ENCODE results near the gene ACSL3.

Gene ACSL3

GRCh38 chr2:222949690-222950323 lies 89.0 kb downstream of the ACSL3 start:
- no peak overlapping the region for H3K27ac ChIP-seq (ENCODE audit: low read depth, low read length)

GRCh38 chr2:222950638-222951285 lies 89.9 kb downstream of the ACSL3 start:
- Histone ChIP-seq H3K36me3 (ENCODE audit: control insufficient read depth, low read length) (no peaks in the 10 kb centered on the region), H4K20me1 (ENCODE audit: control insufficient read depth, insufficient read depth, low read depth, low read length) (no peaks in the 10 kb centered on the region), H3K4me3 (ENCODE audit: low read length) (no peak overlapping the region), H3K4me1 (ENCODE audit: control insufficient read depth, low read length) (no peaks in the 10 kb centered on the region), H3K79me2 (ENCODE audit: control insufficient read depth, low read length) (no peaks in the 10 kb centered on the region), H3K9me2 (replicated peaks; ENCODE audit: control insufficient read depth, low read length) (no peaks in the 10 kb centered on the region), H3K27ac (ENCODE audit: low read depth, low read length) (no peak overlapping the region), H3K9me3 (ENCODE audit: control insufficient read depth, insufficient read depth, low read length) (no peaks in the 10 kb centered on the region), H3F3A (ENCODE audit: control insufficient read depth, insufficient read depth) (no peaks in the 10 kb centered on the region), H3K4me2 (ENCODE audit: low read length) (no peak overlapping the region), H3K27me3 (ENCODE audit: control insufficient read depth, low read length) (no peaks in the 10 kb centered on the region)
- no peak for TF ChIP-seq EZH2phosphoT487 (IDR thresholded peaks at IDR 0.05; ENCODE audit: borderline replicate concordance, low read length)
- no peak for TF ChIP-seq CTCF (IDR thresholded peaks at IDR 0.05; ENCODE audit: low read depth, low read length, poor library complexity, severe bottlenecking)

More at GRCh38 chr2:222949690-222950323, 89.0 kb downstream of the ACSL3 start:
- H3K36me3 ChIP-seq (ENCODE audit: control insufficient read depth, low read length), result no peaks in the 10 kb centered on the region
- no peaks in the 10 kb centered on the region for H3K79me2 ChIP-seq (ENCODE audit: control insufficient read depth, low read length)
- H3K27me3 ChIP-seq (ENCODE audit: control insufficient read depth, low read length), result no peaks in the 10 kb centered on the region
- H3K4me3 ChIP-seq (ENCODE audit: low read length), result no peak overlapping the region
- no peaks in the 10 kb centered on the region for H3F3A ChIP-seq (ENCODE audit: control insufficient read depth, insufficient read depth)
- no peaks in the 10 kb centered on the region for H3K4me1 ChIP-seq (ENCODE audit: control insufficient read depth, low read length)
- H4K20me1 ChIP-seq (ENCODE audit: control insufficient read depth, insufficient read depth, low read depth, low read length), result no peaks in the 10 kb centered on the region
- TF ChIP-seq EZH2phosphoT487 (IDR thresholded peaks at IDR 0.05; ENCODE audit: borderline replicate concordance, low read length) (no peak), CTCF (IDR thresholded peaks at IDR 0.05; ENCODE audit: low read depth, low read length, poor library complexity, severe bottlenecking) (no peak)
- H3K9me2 ChIP-seq (replicated peaks; ENCODE audit: control insufficient read depth, low read length), result no peaks in the 10 kb centered on the region
- no peak overlapping the region for H3K4me2 ChIP-seq (ENCODE audit: low read length)
- H3K9me3 ChIP-seq (ENCODE audit: control insufficient read depth, insufficient read depth, low read length), result no peaks in the 10 kb centered on the region

GRCh38 chr2:222952204-222952603 lies 91.4 kb downstream of the ACSL3 start:
- H3K4me1 ChIP-seq (ENCODE audit: control insufficient read depth, low read length), result no peaks in the 10 kb centered on the region
- H3K27me3 ChIP-seq (ENCODE audit: control insufficient read depth, low read length), result no peaks in the 10 kb centered on the region
- H4K20me1 ChIP-seq (ENCODE audit: control insufficient read depth, insufficient read depth, low read depth, low read length), result no peaks in the 10 kb centered on the region
- H3K4me3 ChIP-seq (ENCODE audit: low read length), result no peak overlapping the region
- no peak overlapping the region for H3K27ac ChIP-seq (ENCODE audit: low read depth, low read length)
- H3K9me2 ChIP-seq (replicated peaks; ENCODE audit: control insufficient read depth, low read length), result no peaks in the 10 kb centered on the region
- TF ChIP-seq CTCF (IDR thresholded peaks at IDR 0.05; ENCODE audit: low read depth, low read length, poor library complexity, severe bottlenecking), result no peak
- no peak for TF ChIP-seq EZH2phosphoT487 (IDR thresholded peaks at IDR 0.05; ENCODE audit: borderline replicate concordance, low read length)
- H3K9me3 ChIP-seq (ENCODE audit: control insufficient read depth, insufficient read depth, low read length), result no peaks in the 10 kb centered on the region
- H3F3A ChIP-seq (ENCODE audit: control insufficient read depth, insufficient read depth), result no peaks in the 10 kb centered on the region
- H3K79me2 ChIP-seq (ENCODE audit: control insufficient read depth, low read length), result no peaks in the 10 kb centered on the region
- no peaks in the 10 kb centered on the region for H3K36me3 ChIP-seq (ENCODE audit: control insufficient read depth, low read length)
- H3K4me2 ChIP-seq (ENCODE audit: low read length), result no peak overlapping the region

Measured in DOHH2 (cell line).